Measurements from ENCODE around the gene AAGAB. TPM values are rescaled to one million over a fixed set of nuclear protein-coding genes. Genes with fewer than 3 reads are reported as not detected.
"Not testable (repeated sequence)": the region's sequence is repeated elsewhere in the genome, so short reads cannot be mapped to it uniquely, and the experiment has no call there.

AAGAB gene
- total RNA-seq, 1 experiment from 2014 or later = 118 TPM

GRCh38 chr15:67164811-67165253 is 89.6 kb downstream of the AAGAB start:
- DNase-seq (ENCODE audit: low spot score) = no peak
- in situ Hi-C loops (cut with HindIII; ENCODE audit: low sequenced_read_pairs) = no loop called here

- DNase-seq (ENCODE audit: low spot score) = no peak
- in situ Hi-C loops (cut with HindIII; ENCODE audit: low sequenced_read_pairs) = no loop called here
These were observed 90.1 kb downstream of the AAGAB start for GRCh38 chr15:67164401-67164791.

DNA sequence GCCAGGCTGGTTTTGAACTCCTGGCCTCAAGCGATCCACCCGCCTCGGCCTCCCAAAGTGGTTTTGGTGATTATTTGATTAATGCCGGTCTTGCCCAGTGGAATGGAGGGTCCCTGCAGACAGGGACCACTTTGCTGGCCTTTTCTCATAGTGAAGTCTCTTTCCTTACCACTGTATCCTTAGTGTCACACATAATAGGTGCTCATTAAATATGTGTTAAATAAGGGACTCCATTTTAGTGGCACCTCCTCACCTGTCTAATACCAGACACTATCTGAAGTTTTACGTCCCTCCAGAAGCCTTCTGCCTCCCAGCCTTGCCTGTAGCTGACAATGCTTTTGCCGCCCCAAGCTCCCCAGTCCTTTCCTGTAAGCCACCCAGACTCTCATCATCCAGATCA is 91.3 kb downstream of the AAGAB start:
- in situ Hi-C loops (cut with HindIII; ENCODE audit: low sequenced_read_pairs) = no loop called here
- no peak for DNase-seq (ENCODE audit: low spot score)

- in situ Hi-C loops (cut with HindIII; ENCODE audit: low sequenced_read_pairs) = no loop called here
- no peak for DNase-seq (ENCODE audit: low spot score)
These were observed 92.6 kb downstream of the AAGAB start for GRCh38 chr15:67161881-67162280.

- no peak for DNase-seq (ENCODE audit: low spot score)
These were observed 93.0 kb downstream of the AAGAB start for GRCh38 chr15:67161412-67161811.

DNA sequence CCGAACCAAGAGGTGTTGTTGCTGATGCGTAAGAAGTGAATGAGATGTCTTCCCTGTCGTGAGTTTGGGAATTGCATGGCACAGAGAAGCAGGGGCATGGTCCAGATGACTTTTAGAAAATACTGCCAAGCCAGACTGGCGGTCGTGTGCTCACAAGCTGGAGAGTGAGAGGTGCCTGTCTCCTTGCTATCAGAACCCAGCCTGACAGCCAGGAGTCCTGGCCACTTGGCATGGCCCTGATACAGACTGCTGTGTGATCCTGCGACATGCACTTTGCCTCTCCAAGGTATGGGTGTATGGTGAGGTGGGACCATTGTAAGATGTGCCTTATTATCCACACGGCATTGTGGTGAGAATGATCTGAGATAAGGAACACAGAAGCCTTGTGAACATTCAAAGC is 96.1 kb downstream of the AAGAB start:
- DNase-seq (ENCODE audit: low spot score) = no peak
- in situ Hi-C loops (cut with HindIII; ENCODE audit: low sequenced_read_pairs) = no loop called here

More at GRCh38 chr15:67161412-67161811, 93.0 kb downstream of the AAGAB start:
- in situ Hi-C loops (cut with HindIII; ENCODE audit: low sequenced_read_pairs) = no loop called here

- DNase-seq (ENCODE audit: low spot score) = no peak
- in situ Hi-C loops (cut with HindIII; ENCODE audit: low sequenced_read_pairs) = no loop called here
These were observed 96.8 kb downstream of the AAGAB start for GRCh38 chr15:67157521-67158252.

DNA sequence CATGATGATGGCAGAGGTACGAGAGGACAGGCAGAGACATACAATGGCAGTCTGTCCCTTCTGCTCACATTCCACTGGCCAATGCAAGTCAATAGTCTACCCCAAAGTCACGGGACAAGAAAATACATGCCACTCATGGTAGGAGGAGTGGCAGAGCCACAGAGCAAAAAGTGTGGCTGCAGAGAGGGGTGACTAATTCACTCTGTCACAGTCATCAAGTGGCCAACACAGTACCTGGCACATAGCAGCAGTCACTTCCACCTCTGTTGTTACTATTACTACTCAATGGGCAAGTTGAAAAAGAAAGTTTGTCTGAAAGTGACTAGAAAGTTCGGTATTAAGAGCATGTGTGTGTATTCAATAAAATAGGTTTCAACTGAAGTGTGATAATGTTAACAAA is 97.6 kb downstream of the AAGAB start:
- in situ Hi-C loops (cut with HindIII; ENCODE audit: low sequenced_read_pairs) = no loop called here
- no peak for DNase-seq (ENCODE audit: low spot score)

GRCh38 chr15:67156426-67156825 is 98.0 kb downstream of the AAGAB start:
- no peak for DNase-seq (ENCODE audit: low spot score)
- in situ Hi-C loops (cut with HindIII; ENCODE audit: low sequenced_read_pairs) = no loop called here

DNA sequence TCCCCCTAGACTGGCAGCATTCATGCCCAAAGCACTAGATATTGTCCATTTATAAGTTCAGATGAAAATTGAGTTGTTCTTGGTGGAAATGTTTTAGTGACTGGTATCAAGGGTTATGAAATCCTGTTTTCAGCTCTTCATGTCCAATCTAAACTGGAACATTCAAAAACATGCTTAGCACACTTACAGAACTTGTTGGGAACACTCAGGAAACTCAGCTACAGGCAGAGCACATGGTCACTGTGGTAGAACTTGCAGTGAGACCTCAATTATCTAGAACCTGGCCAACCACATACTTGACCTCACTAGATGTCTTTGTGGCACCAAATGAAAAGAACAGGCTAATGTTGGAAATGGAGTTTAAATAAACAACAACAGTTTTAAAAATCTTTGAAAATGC is 100.2 kb downstream of the AAGAB start:
- in situ Hi-C loops (cut with HindIII; ENCODE audit: low sequenced_read_pairs) = no loop called here
- DNase-seq (ENCODE audit: low spot score) = no peak

DNA sequence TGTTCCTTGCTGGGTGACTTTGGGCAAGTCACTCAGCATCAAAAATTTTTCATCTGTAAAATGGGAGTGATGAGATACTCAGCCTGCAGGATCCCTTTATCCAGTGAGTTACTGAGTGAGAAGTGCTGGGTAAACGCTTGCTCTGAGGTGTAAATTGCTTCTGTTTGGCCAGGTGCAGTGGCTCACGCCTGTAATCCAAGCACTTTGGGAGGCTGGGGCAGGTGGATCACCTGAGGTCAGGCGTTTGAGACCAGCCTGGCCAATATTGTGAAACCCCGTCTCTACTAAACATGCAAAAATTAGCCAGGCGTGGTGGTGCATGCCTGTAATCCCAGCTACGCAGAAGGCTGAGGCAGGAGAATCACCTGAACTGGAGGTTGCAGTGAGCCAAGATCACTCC is 101.4 kb downstream of the AAGAB start:
- in situ Hi-C loops (cut with HindIII; ENCODE audit: low sequenced_read_pairs) = not testable (repeated sequence)

GRCh38 chr15:67152429-67152828 is 102.0 kb downstream of the AAGAB start:
- no peak for DNase-seq (ENCODE audit: low spot score)
- in situ Hi-C loops (cut with HindIII; ENCODE audit: low sequenced_read_pairs) = no loop called here

More for the DNA sequence above, 101.4 kb downstream of the AAGAB start:
- DNase-seq (ENCODE audit: low spot score) = not testable (repeated sequence)

Other genes with a start within 250 kb of the AAGAB start
- gene SMAD3, start 189.1 kb downstream of the AAGAB start, total RNA-seq (2014; rRNA removed; shearing (Covaris generic)) = 11.1 and 21.9 TPM in 2 replicates
- gene IQCH, start 125 bp upstream of the AAGAB start, total RNA-seq (2014; rRNA removed; shearing (Covaris generic)) = 6.8 and 10.1 TPM in 2 replicates